HepG2 (cell line): Measurements from ENCODE around the gene HIPK2. TPM values are rescaled to one million over a fixed set of nuclear protein-coding genes. Genes with fewer than 3 reads are reported as not detected.

Experiments
- ATAC-seq: fragments of 200-7000 bp; cut with Tn5 transposase; 3 replicates; pipeline ENCODE4 v1.9.1; 2020; ENCODE audit warnings: mild to moderate bottlenecking, moderate library complexity
- BruUV-seq: library from RNA; stranded (reverse); fragments of 400-500 nt; replicated peaks from 2 replicates; lab custom pipeline; 2021; lab: Mats Ljungman, UMichigan
- CTCF ChIA-PET: fragments of 300-600 bp; formaldehyde crosslinking; extraction: SDS; loops from one replicate; lab custom pipeline; 2021; ENCODE audit warnings: low total read pairs, inconsistent platforms, low intra/inter-chr PET ratio; lab: Yijun Ruan, JAX
- POLR2A ChIA-PET: fragments of 350-600 bp; sonication (Branson Sonifier 250); formaldehyde crosslinking; loops from one replicate; lab custom pipeline; 2020; ENCODE audit warnings: antibody characterized with exemption, inconsistent platforms; lab: Yijun Ruan, JAX
- DNase-seq: peaks from one replicate; pipeline ENCODE4 v3.0.0-alpha.2; 2015; ENCODE audit warnings: low spot score
- FAIRE-seq: peaks from 3 replicates; lab custom pipeline; 2011; peaks lifted over from hg19 to GRCh38; lab: Jason Lieb, UNC
- H2AFZ ChIP-seq: one replicate; pipeline ENCODE4 v1.6.1; 2011; ENCODE audit warnings: low read length, inconsistent platforms
- H3K27ac ChIP-seq: fragments of 300-600 bp; 3 replicates; pipeline ENCODE4 v1.8.0; 2011; ENCODE audit warnings: mixed run types, mild to moderate bottlenecking, mixed read lengths, low read length, inconsistent platforms; ENCODE audit not compliant: insufficient read depth; ENCODE audit errors: extremely low read length
- H3K27me3 ChIP-seq, 2 experiments: fragments of 200-600 bp in 1 of 2; 2 replicates in 1 of 2; 3 replicates in 1 of 2; pipeline versions ENCODE4 v1.6.0 to v1.8.0; 2011; ENCODE audit warnings: low read length in 2 of 2, mild to moderate bottlenecking in 2 of 2, moderate library complexity in 2 of 2, inconsistent platforms in 1 of 2; ENCODE audit not compliant: insufficient read depth in 2 of 2, control insufficient read depth in 1 of 2
- H3K36me3 ChIP-seq, 2 experiments: fragments of 200-600 bp in 1 of 2; replicated peaks in 1 of 2; 2 replicates in 1 of 2; 3 replicates in 1 of 2; pipeline versions ENCODE4 v1.5.1 to v1.8.0; 2011; ENCODE audit warnings: low read length in 2 of 2, inconsistent platforms in 1 of 2; ENCODE audit not compliant: insufficient read depth in 2 of 2, control insufficient read depth in 1 of 2
- H3K4me1 ChIP-seq: 2 replicates; pipeline ENCODE4 v1.5.1; 2012; ENCODE audit warnings: low read length, inconsistent platforms; ENCODE audit not compliant: insufficient read depth
- H3K4me2 ChIP-seq: 2 replicates; pipeline ENCODE4 v1.6.0; 2011; ENCODE audit warnings: low read depth, low read length, inconsistent platforms
- H3K4me3 ChIP-seq, 3 experiments: fragments of 200-600 bp in 1 of 3; sonication (generic), shearing (Covaris generic) in 1 of 3; replicated peaks in 1 of 3; 2 replicates each; pipeline ENCODE4 v1.5.1; 2011 to 2016; ENCODE audit warnings: low read length in 3 of 3, inconsistent platforms in 2 of 3, low read depth in 2 of 3, mild to moderate bottlenecking in 2 of 3, control low read depth in 1 of 3, mixed read lengths in 1 of 3; ENCODE audit not compliant: insufficient read depth in 1 of 3
- H3K79me2 ChIP-seq: one replicate; pipeline ENCODE4 v1.6.1; 2011; ENCODE audit warnings: low read length, inconsistent platforms; ENCODE audit not compliant: insufficient read depth
- H3K9ac ChIP-seq: 2 replicates; pipeline ENCODE4 v1.6.0; 2011; ENCODE audit warnings: mild to moderate bottlenecking, low read depth, low read length, inconsistent platforms; ENCODE audit not compliant: insufficient read depth
- H3K9me3 ChIP-seq: 2 replicates; pipeline ENCODE4 v1.5.1; 2012; ENCODE audit warnings: mild to moderate bottlenecking, low read length
- H4K20me1 ChIP-seq: 2 replicates; pipeline ENCODE4 v1.6.0; 2011; ENCODE audit warnings: inconsistent platforms, mild to moderate bottlenecking, low read length, moderate library complexity; ENCODE audit not compliant: insufficient read depth
- ELF3 ChIP-seq: IDR thresholded peaks from 2 replicates; pipeline ENCODE4 v1.6.1; 2016; ENCODE audit warnings: missing genetic modification reagents, missing compliant biosample characterization
- FOSL2 ChIP-seq: sonication (generic); formaldehyde crosslinking; IDR thresholded peaks from 2 replicates; pipeline ENCODE4 v1.4.0; 2020; ENCODE audit warnings: missing genetic modification reagents
- FOXC1 ChIP-seq: sonication (generic); formaldehyde crosslinking; IDR thresholded peaks from 2 replicates; pipeline ENCODE4 v1.8.0; 2022; ENCODE audit warnings: mild to moderate bottlenecking, missing genetic modification reagents, borderline replicate concordance
- HMGA1 ChIP-seq: sonication (generic); formaldehyde crosslinking; conservative IDR thresholded peaks from 2 replicates; pipeline ENCODE4 v1.4.0; 2020; ENCODE audit warnings: missing genetic modification reagents
- MXD1 ChIP-seq: sonication (generic); formaldehyde crosslinking; IDR thresholded peaks from 2 replicates; pipeline ENCODE4 v1.4.0; 2020; ENCODE audit warnings: mild to moderate bottlenecking, missing genetic modification reagents
- NCOA1 ChIP-seq: sonication (generic); formaldehyde crosslinking; IDR thresholded peaks from 2 replicates; pipeline ENCODE4 v1.9.0; 2021; ENCODE audit warnings: missing genetic modification reagents
- SYNCRIP ChIP-seq: fragments of 200-400 bp; formaldehyde crosslinking; IDR thresholded peaks from 2 replicates; pipeline ENCODE4 v1.6.1; 2018; ENCODE audit warnings: mild to moderate bottlenecking, low read depth, low read length; ENCODE audit not compliant: insufficient read depth
- TCF7L2 ChIP-seq: IDR thresholded peaks from 2 replicates; pipeline ENCODE4 v1.6.1; 2011; ENCODE audit warnings: mild to moderate bottlenecking, low read depth, low read length, moderate library complexity
- ZBTB7A ChIP-seq: sonication (generic); formaldehyde crosslinking; IDR thresholded peaks from 2 replicates; pipeline ENCODE4 v1.8.0; 2022; ENCODE audit warnings: mild to moderate bottlenecking, missing genetic modification reagents
- ZNF224 ChIP-seq: sonication (generic); formaldehyde crosslinking; IDR thresholded peaks from 2 replicates; pipeline ENCODE4 v1.5.0; 2020; ENCODE audit warnings: mild to moderate bottlenecking, missing genetic modification reagents
- ZNF430 ChIP-seq: sonication (generic); formaldehyde crosslinking; IDR thresholded peaks from 2 replicates; pipeline ENCODE4 v1.9.0; 2021; ENCODE audit warnings: mild to moderate bottlenecking, missing genetic modification reagents
- ZNF468 ChIP-seq: sonication (generic); formaldehyde crosslinking; IDR thresholded peaks from 2 replicates; pipeline ENCODE4 v1.8.0; 2022; ENCODE audit warnings: mild to moderate bottlenecking, moderate library complexity, missing genetic modification reagents
- ZNF720 ChIP-seq: sonication (generic); formaldehyde crosslinking; IDR thresholded peaks from 2 replicates; pipeline ENCODE4 v1.4.0; 2020; ENCODE audit warnings: missing genetic modification reagents
- ZNF792 ChIP-seq: IDR thresholded peaks from 2 replicates; pipeline ENCODE4 v1.6.1; 2016
- ZNF839 ChIP-seq: sonication (generic); formaldehyde crosslinking; IDR thresholded peaks from 2 replicates; pipeline ENCODE4 v1.4.0; 2020; ENCODE audit warnings: missing genetic modification reagents, mild to moderate bottlenecking, borderline replicate concordance
- WGBS: methylation state at CpG from one replicate; pipeline ENCODE4 v1.1.6; 2017; ENCODE audit warnings: low lambda C conversion rate; 5-methylcytosine and 5-hydroxymethylcytosine counted together
- in situ Hi-C: cut with HindIII; loops from 2 replicates; pipeline ENCODE4 v1.10.0; 2017; ENCODE audit warnings: low pct_unique_long_range_greater_than_20kb; ENCODE audit not compliant: extremely low pct_ligation_motif_present
- intact Hi-C: fragments of 100-400 bp; cut with micrococcal nuclease; formaldehyde crosslinking; loops from one replicate; pipeline ENCODE4 v1.10.0; 2022; ENCODE audit not compliant: unreplicated experiment
- polyA plus RNA-seq, 8 experiments: library from polyadenylated mRNA; depleted of rRNA in 3 of 8; stranded (reverse) in 7 of 8; unstranded in 1 of 8; fragments of >200 nt; fragmentation: Illumina TruSeq in 4 of 8; extraction: Trizol in 4 of 8; gene quantifications; 2 replicates each; pipeline versions ENCODE4 v1.2.1 to v1.2.3, GENCODE V29; 2011 to 2016; ENCODE audit warnings: low read depth in 4 of 8, missing spikeins in 1 of 8, mixed read lengths in 1 of 8; ENCODE audit not compliant: insufficient read depth in 1 of 8
- total RNA-seq, 5 experiments: library from RNA; depleted of rRNA; stranded (reverse); fragments of >200 nt; fragmentation: Illumina TruSeq; extraction: Trizol; gene quantifications; 2 replicates each; pipeline ENCODE4 v1.2.3, GENCODE V29; 2016; ENCODE audit warnings: low read depth in 1 of 5

HIPK2 gene
- total and polyA plus RNA-seq, 2 of the 13 experiments (the other 11 are each of a cell fraction or from before 2014, with no cell fraction given) = 14.4 to 20.2 TPM

GRCh38 chr7:139825666-139826290 is 48.0 kb upstream of the HIPK2 start:
- Histone ChIP-seq H2AFZ (no peak overlapping the region), H3K9me3 (no peaks in the 10 kb centered on the region), H3K4me1 (peaks cover 24% of the 10 kb centered on the region), H3K79me2 (no peaks in the 10 kb centered on the region), H3K27me3 (peaks cover 0 to 27% of the 10 kb centered on the region in 2 experiments; a peak in 3 of 5 replicates), H3K27ac (no peak overlapping the region), H3K9ac (no peak overlapping the region), H3K4me2 (no peak overlapping the region), H3K4me3 (no peak overlapping the region), H3K36me3 (no peaks in the 10 kb centered on the region), H4K20me1 (no peaks in the 10 kb centered on the region)
- intact Hi-C loops (loop anchor here (2.0 to 5.0 kb wide), 3 partner anchors 177 to 193 kb away; no protein-coding TSS in a partner anchor), in situ Hi-C loops (no loop called here)
- ChIA-PET CTCF (interaction anchor here (2.0 kb wide), 1 partner anchor 180 kb away, joined by 7 read pairs; no protein-coding TSS in a partner anchor), POLR2A (no interaction called here)
- 36% methylated on average over 9 of the region's 9 CpGs for WGBS
- DNase-seq (no peak), ATAC-seq (no peak), FAIRE-seq (no peak)
- TF ChIP-seq FOXC1 (no peak), ZNF839 (CRISPR knock-in tag) (no peak), FOSL2 (CRISPR knock-in tag) (peak; percentile 74), ZNF720 (no peak), ELF3 (CRISPR knock-in tag) (no peak)
- BruUV-seq = no TSS peak

- no peak for TF ChIP-seq ZNF468
- TF ChIP-seq ZBTB7A (CRISPR knock-in tag) = no peak
- TF ChIP-seq SYNCRIP = no peak
- no peak for TF ChIP-seq ZNF224
- TF ChIP-seq TCF7L2 = no peak
- TF ChIP-seq ZNF792 (CRISPR knock-in tag) = no peak
- no peak for TF ChIP-seq NCOA1 (CRISPR knock-in tag)
- no peak for TF ChIP-seq MXD1 (CRISPR knock-in tag)
- no peak for TF ChIP-seq HMGA1
- no peak for TF ChIP-seq ZNF430 (CRISPR knock-in tag)
- Histone ChIP-seq H3K79me2 (no peaks in the 10 kb centered on the region), H3K36me3 (no peaks in the 10 kb centered on the region), H3K27me3 (peaks cover 0 to 27% of the 10 kb centered on the region in 2 experiments; a peak in 3 of 5 replicates), H3K27ac (no peak overlapping the region), H3K4me2 (no peak overlapping the region), H4K20me1 (no peaks in the 10 kb centered on the region), H3K4me3 (no peak overlapping the region), H3K9ac (no peak overlapping the region), H2AFZ (no peak overlapping the region), H3K9me3 (no peaks in the 10 kb centered on the region), H3K4me1 (peaks cover 7% of the 10 kb centered on the region)
- ATAC-seq (no peak), DNase-seq (no peak), FAIRE-seq (no peak)
- CTCF ChIA-PET = no interaction called here
- BruUV-seq = no TSS peak
- intact Hi-C loops = no loop called here
- WGBS = 54% methylated on average over 8 of the region's 8 CpGs
- POLR2A ChIA-PET = no interaction called here
- in situ Hi-C loops = no loop called here
Observed at GRCh38 chr7:139823959-139824521, 46.2 kb upstream of the HIPK2 start.
